H1 (cell line): ENCODE results near the gene RALGAPB. TPM values are rescaled to one million over a fixed set of nuclear protein-coding genes. Genes with fewer than 3 reads are reported as not detected.

Experiments
- CTCF ChIA-PET: fragments of 300-600 bp; sonication (Branson Sonifier 250); formaldehyde crosslinking; loops from one replicate; lab custom pipeline; 2021; ENCODE audit not compliant: partially characterized antibody; lab: Charles Lee
- POLR2A ChIA-PET: fragments of 300-600 bp; sonication (Branson Sonifier 250); formaldehyde crosslinking; loops from one replicate; lab custom pipeline; 2021; ENCODE audit warnings: inconsistent platforms; ENCODE audit not compliant: partially characterized antibody; lab: Charles Lee
- DNase-seq, 2 experiments: peaks; one replicate each; pipeline versions ENCODE4 v3.0.0 to v3.0.0-alpha.2; 2010 to 2022; ENCODE audit warnings: low spot score in 2 of 2, low read depth in 1 of 2, mixed read lengths in 1 of 2
- FAIRE-seq: peaks from 2 replicates; lab custom pipeline; 2011; peaks lifted over from hg19 to GRCh38; lab: Jason Lieb, UNC
- H2AFZ ChIP-seq: 2 replicates; pipeline ENCODE4 v1.8.1; 2012; ENCODE audit warnings: low read length, inconsistent platforms
- H2AK5ac ChIP-seq: 2 replicates; pipeline ENCODE4 v1.6.1; 2013; ENCODE audit warnings: low read depth, low read length
- H2BK120ac ChIP-seq: replicated peaks from 2 replicates; pipeline ENCODE3; 2013; ENCODE audit warnings: low read depth, low read length, inconsistent platforms
- H2BK12ac ChIP-seq: 2 replicates; pipeline ENCODE4 v1.6.1; 2013; ENCODE audit warnings: low read depth, low read length
- H2BK15ac ChIP-seq: 2 replicates; pipeline ENCODE4 v1.6.1; 2013; ENCODE audit warnings: low read length
- H2BK20ac ChIP-seq: 2 replicates; pipeline ENCODE4 v1.6.1; 2013; ENCODE audit warnings: low read length
- H2BK5ac ChIP-seq: 2 replicates; pipeline ENCODE4 v1.6.1; 2013; ENCODE audit warnings: low read depth, low read length
- H3K14ac ChIP-seq: 2 replicates; pipeline ENCODE4 v1.6.1; 2013; ENCODE audit warnings: inconsistent platforms; ENCODE audit not compliant: insufficient read length
- H3K18ac ChIP-seq: 2 replicates; pipeline ENCODE4 v1.6.1; 2013; ENCODE audit warnings: low read length; ENCODE audit errors: extremely low read depth
- H3K23ac ChIP-seq: 2 replicates; pipeline ENCODE4 v1.6.1; 2013; ENCODE audit warnings: inconsistent platforms; ENCODE audit not compliant: insufficient read length
- H3K23me2 ChIP-seq: 2 replicates; pipeline ENCODE4 v1.6.1; 2013; ENCODE audit warnings: low read depth, low read length
- H3K27ac ChIP-seq: 2 replicates; pipeline ENCODE4 v1.6.1; 2011; ENCODE audit warnings: low read depth, low read length, inconsistent platforms
- H3K27me3 ChIP-seq, 4 experiments: replicated peaks in 1 of 4; 1 replicate in 1 of 4; 2 replicates in 3 of 4; pipeline versions ENCODE4 v1.6.1 to v1.8.1; 2011 to 2013; ENCODE audit warnings: low read length in 3 of 4, mild to moderate bottlenecking in 3 of 4, inconsistent platforms in 2 of 4, mixed read lengths in 2 of 4, moderate library complexity in 1 of 4; ENCODE audit not compliant: control insufficient read depth in 3 of 4, insufficient read depth in 3 of 4; ENCODE audit errors: extremely low read depth in 1 of 4
- H3K36me3 ChIP-seq, 4 experiments: 2 replicates each; pipeline versions ENCODE4 v1.6.1 to v1.8.1; 2011 to 2013; ENCODE audit warnings: mild to moderate bottlenecking in 4 of 4, low read length in 3 of 4, moderate library complexity in 2 of 4, control low read depth in 1 of 4, inconsistent platforms in 1 of 4; ENCODE audit not compliant: insufficient read depth in 4 of 4, control insufficient read depth in 2 of 4
- H3K4ac ChIP-seq: replicated peaks from 2 replicates; pipeline ENCODE3; 2013; ENCODE audit warnings: low read length, low read depth, mixed read lengths, inconsistent platforms; ENCODE audit not compliant: insufficient read length
- H3K4me1 ChIP-seq, 4 experiments: replicated peaks in 1 of 4; 1 replicate in 1 of 4; 2 replicates in 3 of 4; pipeline versions ENCODE4 v1.6.1 to v1.8.1; 2011 to 2013; ENCODE audit warnings: low read length in 3 of 4, inconsistent platforms in 2 of 4, mixed read lengths in 1 of 4; ENCODE audit not compliant: insufficient read depth in 4 of 4, control insufficient read depth in 3 of 4
- H3K4me2 ChIP-seq, 2 experiments: 2 replicates each; pipeline versions ENCODE4 v1.6.1 to v1.8.1; 2011 to 2013; ENCODE audit warnings: low read depth in 2 of 2, low read length in 2 of 2, control low read depth in 1 of 2, inconsistent platforms in 1 of 2, mild to moderate bottlenecking in 1 of 2; ENCODE audit not compliant: insufficient read depth in 1 of 2
- H3K4me3 ChIP-seq, 4 experiments: fragments of 200-600, 300-600 bp in 1 of 4; sonication (generic), shearing (Covaris generic), sonication (Bioruptor Twin) in 1 of 4; 2 replicates each; pipeline versions ENCODE4 v1.5.1 to v1.8.1; 2011 to 2016; ENCODE audit warnings: low read length in 4 of 4, low read depth in 3 of 4, control low read depth in 2 of 4, inconsistent platforms in 2 of 4, mild to moderate bottlenecking in 2 of 4, mixed read lengths in 1 of 4, moderate library complexity in 1 of 4; ENCODE audit not compliant: insufficient read depth in 2 of 4; ENCODE audit errors: extremely low read depth in 1 of 4
- H3K56ac ChIP-seq: replicated peaks from 2 replicates; pipeline ENCODE3; 2013; ENCODE audit warnings: low read depth, mild to moderate bottlenecking, mixed read lengths, low read length, inconsistent platforms; ENCODE audit not compliant: insufficient read length
- H3K79me1 ChIP-seq: 2 replicates; pipeline ENCODE4 v1.6.1; 2013; ENCODE audit warnings: low read depth, low read length, control low read depth
- H3K79me2 ChIP-seq, 2 experiments: 2 replicates each; pipeline versions ENCODE4 v1.6.1 to v1.8.1; 2012 to 2013; ENCODE audit warnings: low read length in 2 of 2, mild to moderate bottlenecking in 2 of 2, inconsistent platforms in 1 of 2; ENCODE audit not compliant: insufficient read depth in 2 of 2, control insufficient read depth in 1 of 2
- H3K9ac ChIP-seq, 4 experiments: replicated peaks in 1 of 4; 1 replicate in 1 of 4; 2 replicates in 3 of 4; pipeline versions ENCODE4 v1.6.1 to v1.8.1; 2011 to 2013; ENCODE audit warnings: low read depth in 3 of 4, low read length in 3 of 4, control low read depth in 2 of 4, mild to moderate bottlenecking in 2 of 4, moderate library complexity in 2 of 4, inconsistent platforms in 1 of 4; ENCODE audit errors: extremely low read depth in 1 of 4
- H3K9me3 ChIP-seq, 2 experiments: 2 replicates each; pipeline versions ENCODE4 v1.6.1 to v1.8.1; 2012 to 2013; ENCODE audit warnings: mild to moderate bottlenecking in 2 of 2, moderate library complexity in 2 of 2, control low read depth in 1 of 2, inconsistent platforms in 1 of 2, low read depth in 1 of 2, low read length in 1 of 2, mixed read lengths in 1 of 2; ENCODE audit not compliant: insufficient read depth in 2 of 2
- H4K20me1 ChIP-seq, 2 experiments: replicated peaks in 1 of 2; 2 replicates each; pipeline versions ENCODE3 to v1.8.1; 2011 to 2013; ENCODE audit warnings: inconsistent platforms in 2 of 2, low read length in 2 of 2, mild to moderate bottlenecking in 1 of 2; ENCODE audit not compliant: insufficient read depth in 2 of 2, control insufficient read depth in 1 of 2
- H4K5ac ChIP-seq: 2 replicates; pipeline ENCODE4 v1.6.1; 2013; ENCODE audit warnings: low read length, low read depth, mixed read lengths, inconsistent platforms; ENCODE audit not compliant: insufficient read length
- H4K8ac ChIP-seq: 2 replicates; pipeline ENCODE4 v1.8.0; 2013; ENCODE audit warnings: mild to moderate bottlenecking, moderate library complexity, low read length, inconsistent platforms; ENCODE audit not compliant: insufficient read depth; ENCODE audit errors: extremely low read depth
- H4K91ac ChIP-seq: replicated peaks from 2 replicates; pipeline ENCODE3; 2013; ENCODE audit warnings: low read length, mixed read lengths, inconsistent platforms; ENCODE audit not compliant: insufficient read length
- CTCF ChIP-seq, 3 experiments: IDR thresholded peaks; 1 replicate in 2 of 3; 2 replicates in 1 of 3; pipeline versions ENCODE4 v1.5.1 to v1.6.1; 2011; ENCODE audit warnings: low read length in 3 of 3, mild to moderate bottlenecking in 3 of 3, inconsistent platforms in 2 of 3, low read depth in 1 of 3, moderate library complexity in 1 of 3; ENCODE audit not compliant: insufficient read depth in 1 of 3; ENCODE audit errors: control extremely low read depth in 1 of 3
- GTF2F1 ChIP-seq: IDR thresholded peaks from 2 replicates; pipeline ENCODE4 v1.6.1; 2012; ENCODE audit warnings: low read depth, low read length, improper control_type of control experiment, borderline replicate concordance
- POLR2AphosphoS5 ChIP-seq: IDR thresholded peaks from 2 replicates; pipeline ENCODE4 v1.6.1; 2011; ENCODE audit warnings: low read depth, low read length
- RAD21 ChIP-seq, 2 experiments: IDR thresholded peaks in 1 of 2; conservative IDR thresholded peaks in 1 of 2; 2 replicates each; pipeline ENCODE4 v1.6.1; 2011; ENCODE audit warnings: low read depth in 2 of 2, low read length in 2 of 2, improper control_type of control experiment in 1 of 2, inconsistent platforms in 1 of 2, mild to moderate bottlenecking in 1 of 2, moderate library complexity in 1 of 2
- RNF2 ChIP-seq: fragments of 200-900, 300-1000 bp; sonication (generic); IDR thresholded peaks from 2 replicates; pipeline ENCODE4 v1.7.1; 2016; ENCODE audit warnings: borderline replicate concordance, low read depth, mild to moderate bottlenecking, antibody characterized with exemption, low read length; ENCODE audit not compliant: poor library complexity, severe bottlenecking; ENCODE audit errors: missing control alignments
- SP2 ChIP-seq: IDR thresholded peaks from 2 replicates; pipeline ENCODE4 v1.6.1; 2012; ENCODE audit warnings: mild to moderate bottlenecking, low read length, inconsistent platforms
- WGBS, 2 experiments: shearing (Covaris generic) in 1 of 2; methylation state at CpG; one replicate each; pipeline versions ENCODE4 v1.1.6 to v1.1.7; 2013 to 2015; ENCODE audit warnings: low lambda C conversion rate in 2 of 2, mixed read lengths in 2 of 2, inconsistent platforms in 1 of 2, low coverage in 1 of 2, missing lambda C conversion rate in 1 of 2; ENCODE audit not compliant: insufficient replicate concordance in 2 of 2, insufficient coverage in 1 of 2, insufficient read length in 1 of 2; ENCODE audit errors: extremely low coverage in 1 of 2, missing lambda C conversion rate in 1 of 2; 5-methylcytosine and 5-hydroxymethylcytosine counted together
- polyA plus RNA-seq, 7 experiments: library from polyadenylated mRNA; depleted of rRNA in 3 of 7; stranded (reverse) in 5 of 7; unstranded in 2 of 7; fragments of >200 nt in 5 of 7; fragments of 200-250 nt in 2 of 7; gene quantifications; 1 replicate in 5 of 7; 2 replicates in 1 of 7; 4 replicates in 1 of 7; pipeline versions ENCODE4 v1.2.1 to v1.2.3, GENCODE V29; 2011 to 2013; ENCODE audit warnings: missing spikeins in 2 of 7, mixed read lengths in 2 of 7
- total RNA-seq: library from RNA; stranded (reverse); fragmentation: NEBNext Ultra II Directional; extraction: Animal tissue kit (Norgen Biotek cat#: 25700); gene quantifications from 2 replicates; pipeline ENCODE4 v1.2.1, GENCODE V29; 2021

RALGAPB gene
- total and polyA plus RNA-seq, 2 of the 8 experiments (the other 6 are each of a cell fraction or from before 2014, with no cell fraction given) = 10.6 to 35.1 TPM

- ChIA-PET CTCF (interaction anchor here (0.9 to 4.1 kb wide), 7 partner anchors 8 to 87 kb away, joined by 3 to 15 read pairs (median 5); partner anchors contain the start of gene SNHG17), POLR2A (interaction anchor here (0.7 to 17.6 kb wide), 9 partner anchors 5 to 107 kb away, joined by 3 to 420 read pairs (median 6); partner anchors contain the start of genes RALGAPB and SNHG17)
- Histone ChIP-seq H3K4ac (no peak overlapping the region), H3K27me3 (no peaks in the 10 kb centered on the region), H2BK12ac (no peak overlapping the region)
- TF ChIP-seq SP2 = no peak
- TF ChIP-seq GTF2F1 = no peak
- TF ChIP-seq RAD21 (IDR thresholded peaks at IDR 0.05 in 1 of 2, conservative IDR thresholded peaks at IDR 0.05 in 1 of 2; ENCODE audit: low read depth in 2 of 2, low read length in 2 of 2) = no peak
- peak; percentile 43; the same call in 1 of the 2 replicates for TF ChIP-seq POLR2AphosphoS5
- no peak for TF ChIP-seq RNF2
- no peak for TF ChIP-seq CTCF (IDR thresholded peaks at IDR 0.05; ENCODE audit: control extremely low read depth in 1 of 3, insufficient read depth in 1 of 3, low read depth in 1 of 3, low read length in 3 of 3)
- TF ChIP-seq, all 59 proteins: peak for 1
- Histone ChIP-seq H2BK5ac (no peak overlapping the region), H3K79me2 (peaks cover 3 to 59% of the 10 kb centered on the region in 2 experiments; a peak in 3 of 4 replicates), H3K14ac (no peak overlapping the region), H3K4me2 (no peak overlapping the region), H2AK5ac (no peak overlapping the region), H4K8ac (no peak overlapping the region), H2BK20ac (no peak overlapping the region), H3K4me3 (no peak overlapping the region), H3K9ac (no peak overlapping the region), H3K36me3 (peaks cover 87 to 100% (median 98%) of the 10 kb centered on the region in 4 experiments), H2AFZ (no peak overlapping the region), H3K4me1 (no peaks in the 10 kb centered on the region), H3K23ac (no peak overlapping the region), H2BK120ac (no peak overlapping the region), H4K5ac (no peak overlapping the region), H2BK15ac (no peak overlapping the region), H3K23me2 (no peaks in the 10 kb centered on the region; the same call in 1 of the 2 replicates), H3K27ac (no peak overlapping the region), H3K9me3 (no peaks in the 10 kb centered on the region), H3K79me1 (peaks cover 22% of the 10 kb centered on the region), H3K56ac (no peak overlapping the region), H3K18ac (no peak overlapping the region), H4K91ac (no peak overlapping the region), H4K20me1 (peaks cover 23 to 50% of the 10 kb centered on the region in 2 experiments)
- no peak for FAIRE-seq
- 94% methylated on average over 1 of the region's 1 CpG; no CpG with 5 or more reads in 1 of the 2 experiments for WGBS, 2 experiments
- no peak for DNase-seq
These were observed 48.2 kb upstream of the RALGAPB start for GRCh38 chr20:38424401-38424800.
